HL-60 (cell line): ENCODE measurements around the gene NR0B1.

ENCODE experiments used
- DNase-seq, 2 experiments: peaks; one replicate each; pipeline ENCODE4 v3.0.0-alpha.2; 2010 to 2020; ENCODE audit warnings: low read depth in 1 of 2, low spot score in 1 of 2
- H3K27ac ChIP-seq: fragments of 250-450 bp; sonication (Bioruptor Pico); replicated peaks from 2 replicates; pipeline ENCODE4 v1.5.1; 2020; ENCODE audit warnings: mild to moderate bottlenecking, moderate library complexity
- H3K27me3 ChIP-seq: fragments of 250-450 bp; sonication (Bioruptor Pico); 2 replicates; pipeline ENCODE4 v1.5.1; 2021; ENCODE audit warnings: mild to moderate bottlenecking, moderate library complexity; ENCODE audit not compliant: insufficient read depth, poor library complexity, severe bottlenecking
- H3K4me3 ChIP-seq: replicated peaks from 2 replicates; pipeline ENCODE4 v1.5.1; 2011; ENCODE audit warnings: mild to moderate bottlenecking, control low read depth, low read length; ENCODE audit not compliant: insufficient read depth
- CTCF ChIP-seq: IDR thresholded peaks from one replicate; pipeline ENCODE4 v1.5.1; 2011; ENCODE audit warnings: low read length, control low read depth, inconsistent platforms; ENCODE audit not compliant: insufficient read depth
- GABPA ChIP-seq: IDR thresholded peaks from 2 replicates; pipeline ENCODE4 v1.6.1; 2012; ENCODE audit warnings: low read depth
- POLR2AphosphoS5 ChIP-seq: IDR thresholded peaks from 2 replicates; pipeline ENCODE4 v1.6.1; 2012; ENCODE audit warnings: low read depth
- REST ChIP-seq: IDR thresholded peaks from 2 replicates; pipeline ENCODE4 v1.6.1; 2012; ENCODE audit warnings: low read depth; ENCODE audit not compliant: insufficient replicate concordance
- SPI1 ChIP-seq: IDR thresholded peaks from 2 replicates; pipeline ENCODE4 v1.6.1; 2012; ENCODE audit warnings: low read depth, mild to moderate bottlenecking, borderline replicate concordance

Gene NR0B1

GRCh38 chrX:30282527-30282926 lies 26.7 kb downstream of the NR0B1 start:
- Histone ChIP-seq H3K4me3 (no peak overlapping the region), H3K27ac (no peak overlapping the region), H3K27me3 (peaks cover 2% of the 10 kb centered on the region)
- TF ChIP-seq GABPA: no peak
- no peak for TF ChIP-seq SPI1
- no peak for TF ChIP-seq POLR2AphosphoS5
- no peak for TF ChIP-seq REST
- no peak for TF ChIP-seq CTCF
- no peak for DNase-seq

GRCh38 chrX:30280428-30280827 lies 28.8 kb downstream of the NR0B1 start:
- H3K27me3 ChIP-seq: peaks cover 2% of the 10 kb centered on the region
- no peak overlapping the region for H3K27ac ChIP-seq
- H3K4me3 ChIP-seq: no peak overlapping the region
- no peak for DNase-seq
- TF ChIP-seq GABPA: no peak
- TF ChIP-seq REST: no peak
- no peak for TF ChIP-seq CTCF
- TF ChIP-seq POLR2AphosphoS5: no peak
- no peak for TF ChIP-seq SPI1

GRCh38 chrX:30278365-30278764 lies 30.8 kb downstream of the NR0B1 start:
- Histone ChIP-seq H3K4me3 (no peak overlapping the region), H3K27ac (no peak overlapping the region), H3K27me3 (peaks cover 2% of the 10 kb centered on the region)
- no peak for DNase-seq
- TF ChIP-seq CTCF (no peak), REST (no peak), GABPA (no peak), SPI1 (no peak), POLR2AphosphoS5 (no peak)
